Measurements from ENCODE around the gene TMSB10.

Gene TMSB10

GRCh38 chr2:84925336-84925723, 19.9 kb downstream of the TMSB10 start:
- Histone ChIP-seq H3K9me3 (no peaks in the 10 kb centered on the region), H3K36me3 (no peaks in the 10 kb centered on the region), H3K4me3 (ENCODE audit: low read depth, low read length) (no peak overlapping the region), H3K4me1 (no peaks in the 10 kb centered on the region; the same call in 1 of the 2 replicates), H3K27me3 (no peaks in the 10 kb centered on the region)
- no peak for TF ChIP-seq CTCF (IDR thresholded peaks at IDR 0.05; ENCODE audit: low read depth, low read length)
- DNase-seq, result no peak

- Histone ChIP-seq H3K36me3 (no peaks in the 10 kb centered on the region), H3K4me1 (no peaks in the 10 kb centered on the region; the same call in 1 of the 2 replicates), H3K9me3 (no peaks in the 10 kb centered on the region), H3K4me3 (ENCODE audit: low read depth, low read length) (peak overlapping the region; percentile 41), H3K27me3 (no peaks in the 10 kb centered on the region)
- peak; percentile 89 for DNase-seq
- TF ChIP-seq CTCF (IDR thresholded peaks at IDR 0.05; ENCODE audit: low read depth, low read length), result peak; percentile 75
These were observed 20.4 kb downstream of the TMSB10 start for GRCh38 chr2:84925724-84926376.

- Histone ChIP-seq H3K36me3 (no peaks in the 10 kb centered on the region), H3K4me1 (no peaks in the 10 kb centered on the region; the same call in 1 of the 2 replicates), H3K4me3 (ENCODE audit: low read depth, low read length) (no peak overlapping the region), H3K27me3 (no peaks in the 10 kb centered on the region), H3K9me3 (no peaks in the 10 kb centered on the region)
- DNase-seq, result no peak
- TF ChIP-seq CTCF (IDR thresholded peaks at IDR 0.05; ENCODE audit: low read depth, low read length), result no peak
These were observed 21.8 kb downstream of the TMSB10 start for GRCh38 chr2:84927275-84927627.

- Histone ChIP-seq H3K36me3 (no peaks in the 10 kb centered on the region), H3K4me1 (no peaks in the 10 kb centered on the region; the same call in 1 of the 2 replicates), H3K27me3 (no peaks in the 10 kb centered on the region), H3K4me3 (ENCODE audit: low read depth, low read length) (no peak overlapping the region), H3K9me3 (no peaks in the 10 kb centered on the region)
- TF ChIP-seq CTCF (IDR thresholded peaks at IDR 0.05; ENCODE audit: low read depth, low read length), result no peak
- DNase-seq, result no peak
These were observed 25.9 kb downstream of the TMSB10 start for GRCh38 chr2:84931384-84931821.

GRCh38 chr2:84938194-84938879, 32.9 kb downstream of the TMSB10 start:
- H3K36me3 ChIP-seq, result no peaks in the 10 kb centered on the region
- H3K27me3 ChIP-seq, result no peaks in the 10 kb centered on the region
- TF ChIP-seq CTCF (IDR thresholded peaks at IDR 0.05; ENCODE audit: low read depth, low read length), result no peak
- H3K9me3 ChIP-seq, result no peaks in the 10 kb centered on the region
- DNase-seq, result no peak
- no peaks in the 10 kb centered on the region for H3K4me1 ChIP-seq
- no peak overlapping the region for H3K4me3 ChIP-seq (ENCODE audit: low read depth, low read length)

- DNase-seq, result no peak
- no peaks in the 10 kb centered on the region for H3K36me3 ChIP-seq
- H3K4me1 ChIP-seq, result no peaks in the 10 kb centered on the region
- H3K9me3 ChIP-seq, result no peaks in the 10 kb centered on the region
- TF ChIP-seq CTCF (IDR thresholded peaks at IDR 0.05; ENCODE audit: low read depth, low read length), result no peak
- no peaks in the 10 kb centered on the region for H3K27me3 ChIP-seq
- H3K4me3 ChIP-seq (ENCODE audit: low read depth, low read length), result no peak overlapping the region
These were observed 34.1 kb downstream of the TMSB10 start for GRCh38 chr2:84939426-84940087.

All from BE2C (cell line).